Osteocyte (in vitro differentiated cells): ENCODE measurements around the gene RNF32. TPM values are rescaled to one million over a fixed set of nuclear protein-coding genes. Genes with fewer than 3 reads are reported as not detected.

Experiments
- DNase-seq: peaks from one replicate; pipeline ENCODE4 v3.0.0; 2021; ENCODE audit warnings: mixed read lengths; ENCODE audit not compliant: unreplicated experiment; ENCODE audit errors: extremely low spot score
- H3K27ac Mint-ChIP-seq: one replicate; pipeline ENCODE4 v1.8.0; 2021; ENCODE audit warnings: mild to moderate bottlenecking, mixed read lengths; ENCODE audit not compliant: unreplicated experiment
- H3K27me3 Mint-ChIP-seq: one replicate; pipeline ENCODE4 v1.8.0; 2021; ENCODE audit warnings: mixed read lengths; ENCODE audit not compliant: unreplicated experiment
- H3K36me3 Mint-ChIP-seq: one replicate; pipeline ENCODE4 v1.8.0; 2021; ENCODE audit warnings: mixed read lengths; ENCODE audit not compliant: unreplicated experiment
- H3K4me1 Mint-ChIP-seq: one replicate; pipeline ENCODE4 v1.8.0; 2021; ENCODE audit warnings: mixed read lengths; ENCODE audit not compliant: unreplicated experiment
- H3K4me3 Mint-ChIP-seq: one replicate; pipeline ENCODE4 v1.8.0; 2021; ENCODE audit warnings: mild to moderate bottlenecking, moderate library complexity, mixed read lengths; ENCODE audit not compliant: unreplicated experiment
- H3K9me3 Mint-ChIP-seq: one replicate; pipeline ENCODE4 v1.8.0; 2021; ENCODE audit warnings: mixed read lengths; ENCODE audit not compliant: unreplicated experiment
- total RNA-seq: library from RNA; stranded (reverse); gene quantifications from 2 replicates; pipeline ENCODE4 v1.2.1, GENCODE V29; 2021
- TF ChIP-seq, protein P1 (sequence below): fragments of 200-600 bp; sonication (generic); IDR thresholded peaks from 2 replicates; pipeline ENCODE4 v1.5.0; 2021; ENCODE audit warnings: antibody characterized with exemption, mild to moderate bottlenecking, moderate library complexity

Gene RNF32
- total RNA-seq, 1 donor from 2014 or later = 1.7 TPM

DNA sequence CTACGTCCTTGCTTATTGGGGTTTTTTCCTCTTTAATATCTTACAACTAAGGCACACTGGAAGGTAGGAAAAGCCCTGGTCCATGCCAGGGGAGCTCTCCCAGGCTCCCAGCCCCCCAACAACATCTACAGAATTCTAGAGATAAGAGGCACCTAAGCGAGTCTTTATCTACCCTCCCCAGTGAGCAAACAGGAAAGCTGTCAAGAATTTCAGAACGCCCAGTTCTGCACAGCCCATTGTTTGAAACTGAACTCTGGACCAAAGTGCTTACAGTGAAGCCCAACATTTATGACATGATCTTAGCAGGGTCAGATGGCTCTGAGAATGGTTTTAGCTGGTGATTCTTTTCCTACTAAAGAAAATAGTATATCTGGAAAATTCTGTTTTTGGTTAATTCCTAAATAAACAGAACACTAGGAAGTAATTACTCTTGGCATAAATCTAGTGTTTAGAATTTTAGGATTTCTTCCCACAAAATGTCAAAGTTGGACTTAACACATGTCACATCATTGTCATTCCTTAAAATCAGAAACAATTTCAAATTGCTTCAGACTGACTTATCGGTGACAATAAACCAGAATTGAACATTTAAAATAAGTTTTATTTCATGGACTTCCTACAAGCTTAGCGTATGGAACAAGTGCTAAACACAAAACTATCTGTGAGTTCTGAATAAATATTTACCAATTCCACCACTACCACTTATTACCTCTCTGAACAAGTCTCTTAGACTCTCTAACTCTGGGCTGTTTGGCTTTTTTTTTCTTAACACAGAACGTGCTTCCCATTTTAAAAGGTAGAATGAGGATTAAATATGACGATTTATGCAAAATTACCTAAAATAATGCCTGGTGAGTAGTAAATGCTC is 31.3 kb upstream of the RNF32 start:
- Mint-ChIP-seq H3K4me1 (no peaks in the 10 kb centered on the region), H3K27ac (no peak overlapping the region), H3K36me3 (no peaks in the 10 kb centered on the region), H3K27me3 (no peaks in the 10 kb centered on the region), H3K4me3 (no peak overlapping the region), H3K9me3 (no peaks in the 10 kb centered on the region)
- TF ChIP-seq, protein P1, sequence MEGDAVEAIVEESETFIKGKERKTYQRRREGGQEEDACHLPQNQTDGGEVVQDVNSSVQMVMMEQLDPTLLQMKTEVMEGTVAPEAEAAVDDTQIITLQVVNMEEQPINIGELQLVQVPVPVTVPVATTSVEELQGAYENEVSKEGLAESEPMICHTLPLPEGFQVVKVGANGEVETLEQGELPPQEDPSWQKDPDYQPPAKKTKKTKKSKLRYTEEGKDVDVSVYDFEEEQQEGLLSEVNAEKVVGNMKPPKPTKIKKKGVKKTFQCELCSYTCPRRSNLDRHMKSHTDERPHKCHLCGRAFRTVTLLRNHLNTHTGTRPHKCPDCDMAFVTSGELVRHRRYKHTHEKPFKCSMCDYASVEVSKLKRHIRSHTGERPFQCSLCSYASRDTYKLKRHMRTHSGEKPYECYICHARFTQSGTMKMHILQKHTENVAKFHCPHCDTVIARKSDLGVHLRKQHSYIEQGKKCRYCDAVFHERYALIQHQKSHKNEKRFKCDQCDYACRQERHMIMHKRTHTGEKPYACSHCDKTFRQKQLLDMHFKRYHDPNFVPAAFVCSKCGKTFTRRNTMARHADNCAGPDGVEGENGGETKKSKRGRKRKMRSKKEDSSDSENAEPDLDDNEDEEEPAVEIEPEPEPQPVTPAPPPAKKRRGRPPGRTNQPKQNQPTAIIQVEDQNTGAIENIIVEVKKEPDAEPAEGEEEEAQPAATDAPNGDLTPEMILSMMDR = no peak
- no peak for DNase-seq

DNA sequence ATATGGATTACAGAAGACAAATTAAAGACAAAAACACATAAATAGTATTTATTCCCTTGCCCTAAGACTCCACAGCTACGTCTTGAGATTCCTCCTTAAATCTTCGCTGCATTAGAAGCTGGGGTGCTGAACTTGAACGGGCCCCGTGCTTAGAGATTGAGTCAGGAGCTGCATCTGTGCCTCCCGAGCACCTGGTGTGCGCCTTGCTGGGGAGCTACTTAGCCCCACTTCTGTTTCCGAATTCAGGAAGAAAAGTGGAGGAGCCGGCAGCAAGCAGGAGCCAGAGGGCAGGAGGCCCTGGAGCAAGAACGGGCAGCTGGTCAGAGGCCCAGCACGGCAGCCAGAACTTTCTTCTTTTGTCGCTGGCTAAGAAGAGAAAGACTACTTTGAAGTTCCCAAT is 30.4 kb upstream of the RNF32 start:
- Mint-ChIP-seq H3K9me3 (no peaks in the 10 kb centered on the region), H3K4me1 (no peaks in the 10 kb centered on the region), H3K36me3 (no peaks in the 10 kb centered on the region), H3K27me3 (peaks cover 4% of the 10 kb centered on the region), H3K4me3 (no peak overlapping the region), H3K27ac (no peak overlapping the region)
- TF ChIP-seq, protein P1 = no peak
- DNase-seq = no peak

GRCh38 chr7:156610601-156611000 is 30.0 kb upstream of the RNF32 start:
- no peak for DNase-seq
- no peaks in the 10 kb centered on the region for H3K36me3 Mint-ChIP-seq
- no peaks in the 10 kb centered on the region for H3K4me1 Mint-ChIP-seq
- TF ChIP-seq, protein P1 = no peak
- no peaks in the 10 kb centered on the region for H3K9me3 Mint-ChIP-seq
- no peak overlapping the region for H3K4me3 Mint-ChIP-seq
- no peak overlapping the region for H3K27ac Mint-ChIP-seq
- peaks cover 8% of the 10 kb centered on the region for H3K27me3 Mint-ChIP-seq

GRCh38 chr7:156611014-156612010 is 29.3 kb upstream of the RNF32 start:
- Mint-ChIP-seq H3K9me3 (no peaks in the 10 kb centered on the region), H3K4me1 (peaks cover 2% of the 10 kb centered on the region), H3K27me3 (peaks cover 11% of the 10 kb centered on the region), H3K36me3 (no peaks in the 10 kb centered on the region), H3K27ac (no peak overlapping the region), H3K4me3 (no peak overlapping the region)
- TF ChIP-seq, protein P1 = no peak
- no peak for DNase-seq
